GM12864 (cell line): ENCODE results near the gene ZEB2.

ENCODE experiments used
- DNase-seq: peaks from one replicate; pipeline ENCODE4 v3.0.0-alpha.2; 2011; ENCODE audit warnings: low read depth
- H3K4me3 ChIP-seq: 2 replicates; pipeline ENCODE4 v1.5.1; 2011; ENCODE audit warnings: mild to moderate bottlenecking, low read depth, low read length, control low read depth
- TF ChIP-seq, protein P1 (sequence below): IDR thresholded peaks from 2 replicates; pipeline ENCODE4 v1.5.1; 2011; ENCODE audit warnings: low read depth, mild to moderate bottlenecking, moderate library complexity, low read length, control low read depth, inconsistent platforms; ENCODE audit errors: missing control alignments

Gene ZEB2

DNA sequence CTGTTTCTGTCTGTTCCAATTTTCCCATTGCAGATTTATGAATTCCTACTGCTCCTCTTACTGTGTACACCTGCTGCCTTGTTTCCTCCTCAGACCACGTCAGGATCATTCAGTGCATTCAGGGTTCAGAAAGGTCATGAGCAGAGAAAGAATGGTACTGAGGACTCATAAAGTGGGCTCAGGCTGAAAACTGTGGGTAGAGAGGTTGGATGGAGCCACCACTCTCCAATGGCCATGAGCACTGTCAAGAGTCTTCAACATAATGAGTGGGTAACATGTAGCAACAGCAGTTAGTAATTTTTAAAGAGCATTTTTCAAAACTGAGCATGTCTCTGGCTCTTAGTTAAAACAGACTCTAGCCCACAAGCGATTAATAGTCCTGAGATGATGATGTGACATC is 138.2 kb downstream of the ZEB2 start:
- no peak for DNase-seq
- no peak overlapping the region for H3K4me3 ChIP-seq
- TF ChIP-seq, protein P1, sequence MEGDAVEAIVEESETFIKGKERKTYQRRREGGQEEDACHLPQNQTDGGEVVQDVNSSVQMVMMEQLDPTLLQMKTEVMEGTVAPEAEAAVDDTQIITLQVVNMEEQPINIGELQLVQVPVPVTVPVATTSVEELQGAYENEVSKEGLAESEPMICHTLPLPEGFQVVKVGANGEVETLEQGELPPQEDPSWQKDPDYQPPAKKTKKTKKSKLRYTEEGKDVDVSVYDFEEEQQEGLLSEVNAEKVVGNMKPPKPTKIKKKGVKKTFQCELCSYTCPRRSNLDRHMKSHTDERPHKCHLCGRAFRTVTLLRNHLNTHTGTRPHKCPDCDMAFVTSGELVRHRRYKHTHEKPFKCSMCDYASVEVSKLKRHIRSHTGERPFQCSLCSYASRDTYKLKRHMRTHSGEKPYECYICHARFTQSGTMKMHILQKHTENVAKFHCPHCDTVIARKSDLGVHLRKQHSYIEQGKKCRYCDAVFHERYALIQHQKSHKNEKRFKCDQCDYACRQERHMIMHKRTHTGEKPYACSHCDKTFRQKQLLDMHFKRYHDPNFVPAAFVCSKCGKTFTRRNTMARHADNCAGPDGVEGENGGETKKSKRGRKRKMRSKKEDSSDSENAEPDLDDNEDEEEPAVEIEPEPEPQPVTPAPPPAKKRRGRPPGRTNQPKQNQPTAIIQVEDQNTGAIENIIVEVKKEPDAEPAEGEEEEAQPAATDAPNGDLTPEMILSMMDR = no peak

DNA sequence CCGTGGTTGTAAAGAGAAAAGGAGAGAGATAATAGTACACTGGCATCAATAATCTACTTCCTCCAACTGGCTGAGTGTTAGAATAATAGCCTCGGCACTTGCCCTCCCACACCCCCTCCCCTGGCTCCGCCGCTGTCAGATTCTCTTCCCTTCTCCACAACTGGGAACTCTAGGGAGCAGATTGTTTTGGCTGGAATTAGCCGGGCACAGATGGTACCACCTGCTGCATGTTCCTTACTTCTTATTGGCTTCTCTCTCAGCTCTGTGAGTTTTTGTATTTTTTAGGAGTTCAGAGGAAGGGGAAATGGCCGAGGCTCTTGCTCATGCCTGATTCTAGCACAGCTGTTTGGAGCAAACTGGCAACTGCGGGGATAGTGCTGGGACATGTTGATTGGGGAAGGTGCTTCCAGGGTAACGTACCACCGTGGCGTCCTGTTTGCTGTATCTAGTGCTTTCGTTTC is 140.0 kb downstream of the ZEB2 start:
- DNase-seq = no peak
- TF ChIP-seq, protein P1 = no peak
- H3K4me3 ChIP-seq = no peak overlapping the region

DNA sequence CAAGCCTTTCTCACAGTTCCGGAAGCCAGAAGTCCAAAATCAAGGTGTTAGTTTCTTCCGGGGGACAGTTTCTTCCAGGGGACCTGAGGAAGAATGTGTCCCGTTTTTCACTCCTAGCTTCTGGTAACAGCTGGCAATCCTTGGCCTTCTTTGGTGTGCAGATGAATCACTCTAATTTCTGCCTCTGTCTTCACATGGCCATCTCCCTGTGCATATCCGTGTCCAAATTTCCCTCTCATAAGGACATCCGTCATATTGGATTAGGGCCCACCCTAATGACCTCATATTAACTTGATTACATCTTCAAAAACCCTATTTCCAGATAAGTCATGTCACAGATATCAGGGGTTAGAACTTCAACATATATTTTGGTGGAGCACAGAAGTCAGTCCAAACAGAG is 141.4 kb downstream of the ZEB2 start:
- TF ChIP-seq, protein P1 = no peak

DNA sequence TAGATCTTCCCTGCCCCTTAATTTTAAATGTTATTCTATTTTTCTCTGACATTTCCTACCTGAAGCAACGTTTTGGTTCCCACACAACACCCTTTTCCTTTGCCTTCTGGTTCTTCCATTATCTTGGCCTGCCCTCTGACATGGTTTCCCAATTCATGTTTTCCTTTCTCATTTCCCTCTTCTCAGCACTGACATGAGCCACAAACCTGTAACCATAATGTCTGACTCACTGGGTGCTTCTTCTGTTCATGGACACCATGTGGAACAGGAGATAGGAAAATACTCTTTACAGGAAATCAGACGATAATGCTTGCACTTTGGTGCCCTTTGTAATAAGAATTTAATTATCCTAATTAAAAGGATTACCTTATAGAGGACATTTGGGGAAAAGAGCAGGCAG is 142.0 kb downstream of the ZEB2 start:
- TF ChIP-seq, protein P1 = no peak
- no peak for DNase-seq
- no peak overlapping the region for H3K4me3 ChIP-seq

More for the DNA sequence above, 141.4 kb downstream of the ZEB2 start:
- no peak for DNase-seq
- H3K4me3 ChIP-seq = no peak overlapping the region

DNA sequence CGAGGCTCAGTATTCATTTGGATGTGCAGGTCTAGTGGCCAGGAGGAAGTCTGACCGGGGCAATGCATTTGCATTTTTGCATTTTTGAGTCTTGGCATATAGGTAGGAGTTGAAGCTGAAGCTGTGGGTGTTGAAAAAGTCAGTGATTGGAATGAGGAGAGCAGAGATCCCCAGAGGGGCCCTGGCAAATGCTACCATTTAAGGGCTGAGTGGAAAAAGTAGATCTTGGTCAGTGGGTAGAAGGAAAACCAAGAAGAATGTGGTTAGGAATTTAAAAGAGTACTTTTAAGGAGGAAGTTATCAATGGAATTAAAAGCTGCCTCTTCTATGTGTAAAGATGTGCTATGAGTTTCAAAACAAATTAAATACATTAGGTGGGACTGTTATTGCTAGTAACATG is 143.0 kb downstream of the ZEB2 start:
- TF ChIP-seq, protein P1 = no peak
- H3K4me3 ChIP-seq = no peak overlapping the region
- DNase-seq = no peak

DNA sequence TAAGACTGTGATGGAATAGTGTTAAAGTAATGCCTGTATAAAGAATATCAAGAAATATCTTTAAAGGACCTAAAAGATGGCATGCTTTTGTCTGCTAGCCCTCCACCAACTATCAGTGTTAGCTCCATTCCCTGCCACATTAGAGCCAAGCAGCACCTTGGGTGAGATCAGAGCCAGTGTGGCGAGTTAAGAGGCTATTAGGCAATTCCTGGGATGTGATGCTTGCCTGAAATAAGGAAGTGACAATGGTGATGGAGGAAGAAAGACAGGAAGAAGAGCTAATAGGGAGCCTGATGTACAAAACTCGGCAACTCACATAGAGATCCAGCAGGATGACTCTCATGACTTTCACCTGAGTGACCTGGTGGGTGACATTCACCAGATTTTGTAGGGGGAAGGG is 143.5 kb downstream of the ZEB2 start:
- no peak overlapping the region for H3K4me3 ChIP-seq
- no peak for DNase-seq
- TF ChIP-seq, protein P1 = no peak

DNA sequence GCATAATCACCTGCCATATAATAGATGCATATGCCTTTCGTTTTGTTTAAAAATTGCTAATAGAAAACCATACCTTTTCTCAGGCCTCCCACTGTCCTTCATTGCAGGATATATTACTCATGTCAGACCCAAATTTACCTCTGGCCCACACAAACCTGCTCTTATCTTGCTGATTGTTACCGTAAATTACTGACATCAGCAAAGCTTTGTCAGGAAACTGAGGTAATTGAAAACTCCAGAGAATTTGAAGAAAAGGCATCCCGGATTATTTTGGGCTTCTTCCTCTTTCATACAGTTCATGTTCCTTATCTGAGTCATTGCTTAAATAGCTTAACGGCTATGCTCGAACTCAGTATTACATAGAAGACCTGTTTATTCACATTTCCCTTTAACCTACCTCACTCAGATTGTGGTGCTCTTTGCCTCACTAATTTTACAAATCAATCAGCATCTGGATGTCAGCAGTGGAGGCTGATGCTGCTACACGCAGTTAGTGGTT is 145.7 kb downstream of the ZEB2 start:
- DNase-seq = peak; percentile 22
- TF ChIP-seq, protein P1 = no peak
- no peak overlapping the region for H3K4me3 ChIP-seq
